Uterus (tissue), 2 donors: Measurements from ENCODE around the gene KLRF1.

Experiments
- POLR2A ChIP-seq, 2 donors: fragments of 450-650 bp; IDR thresholded peaks; one replicate each; pipeline ENCODE4 v1.6.1; 2016; ENCODE audit warnings: antibody characterized with exemption in 2 of 2, mild to moderate bottlenecking in 1 of 2, moderate library complexity in 1 of 2
- TF ChIP-seq, protein P1 (sequence below), 4 experiments: fragments of 200-600 bp in 2 of 4; fragments of 450-650 bp in 2 of 4; sonication (generic) in 2 of 4; IDR thresholded peaks; one replicate each; pipeline ENCODE4 v1.5.1; 2016 to 2019; ENCODE audit warnings: antibody characterized with exemption in 4 of 4, mild to moderate bottlenecking in 2 of 4, moderate library complexity in 1 of 4

DNA sequence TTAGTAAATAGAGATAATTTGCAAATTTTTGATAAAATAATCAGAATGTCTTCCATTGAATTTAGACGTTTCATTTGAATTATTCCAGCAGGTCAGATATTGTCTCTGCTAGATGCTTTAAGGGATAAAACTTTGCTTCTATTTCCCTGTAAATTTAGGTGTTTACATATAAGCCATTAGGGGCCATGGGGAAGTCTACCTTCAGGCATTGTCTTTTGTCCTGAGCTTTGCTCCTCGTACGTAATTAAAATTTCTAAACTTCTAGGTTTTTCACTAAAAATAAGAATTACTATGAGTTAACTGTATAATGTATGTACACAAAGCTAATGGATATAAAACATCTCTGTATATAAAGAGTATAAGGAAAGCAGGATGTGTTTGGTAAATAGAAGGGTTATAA lies 42.5 kb upstream of the KLRF1 start:
- no peak for TF ChIP-seq POLR2A (IDR thresholded peaks at IDR 0.05)
- TF ChIP-seq, protein P1, sequence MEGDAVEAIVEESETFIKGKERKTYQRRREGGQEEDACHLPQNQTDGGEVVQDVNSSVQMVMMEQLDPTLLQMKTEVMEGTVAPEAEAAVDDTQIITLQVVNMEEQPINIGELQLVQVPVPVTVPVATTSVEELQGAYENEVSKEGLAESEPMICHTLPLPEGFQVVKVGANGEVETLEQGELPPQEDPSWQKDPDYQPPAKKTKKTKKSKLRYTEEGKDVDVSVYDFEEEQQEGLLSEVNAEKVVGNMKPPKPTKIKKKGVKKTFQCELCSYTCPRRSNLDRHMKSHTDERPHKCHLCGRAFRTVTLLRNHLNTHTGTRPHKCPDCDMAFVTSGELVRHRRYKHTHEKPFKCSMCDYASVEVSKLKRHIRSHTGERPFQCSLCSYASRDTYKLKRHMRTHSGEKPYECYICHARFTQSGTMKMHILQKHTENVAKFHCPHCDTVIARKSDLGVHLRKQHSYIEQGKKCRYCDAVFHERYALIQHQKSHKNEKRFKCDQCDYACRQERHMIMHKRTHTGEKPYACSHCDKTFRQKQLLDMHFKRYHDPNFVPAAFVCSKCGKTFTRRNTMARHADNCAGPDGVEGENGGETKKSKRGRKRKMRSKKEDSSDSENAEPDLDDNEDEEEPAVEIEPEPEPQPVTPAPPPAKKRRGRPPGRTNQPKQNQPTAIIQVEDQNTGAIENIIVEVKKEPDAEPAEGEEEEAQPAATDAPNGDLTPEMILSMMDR (IDR thresholded peaks at IDR 0.05) = no peak
